SU-DHL-6 (cell line): Measurements from ENCODE around the gene RBBP9.

Source experiments
- CTCF ChIP-seq: fragments of 200-600 bp; sonication (generic); IDR thresholded peaks from one replicate; pipeline ENCODE4 v1.5.1; 2017; ENCODE audit warnings: antibody characterized with exemption, mild to moderate bottlenecking, low read length, moderate library complexity; ENCODE audit not compliant: insufficient read depth, poor library complexity, severe bottlenecking
- EZH2phosphoT487 ChIP-seq: fragments of 200-600 bp; sonication (generic), shearing (Covaris generic); conservative IDR thresholded peaks from 2 replicates; pipeline ENCODE4 v1.6.1; 2018; ENCODE audit warnings: mild to moderate bottlenecking, antibody characterized with exemption, low read length, moderate library complexity, mixed read lengths

GRCh38 chr20:18440403-18440802 is 56.6 kb downstream of the RBBP9 start:
- no peak for TF ChIP-seq CTCF
- no peak for TF ChIP-seq EZH2phosphoT487
